Naive thymus-derived CD8-positive, alpha-beta T cell (primary cell): ENCODE data around the gene ATP2A2. TPM values are rescaled to one million over a fixed set of nuclear protein-coding genes. Genes with fewer than 3 reads are reported as not detected.
A peak's percentile ranks its signal among the peaks of the same experiment; 100 is the strongest.
"Not testable (repeated sequence)": the region's sequence is repeated elsewhere in the genome, so short reads cannot be mapped to it uniquely, and the experiment has no call there.

Experiments used
- ATAC-seq, 2 donors: fragments of 150-1000 bp; cut with Tn5 transposase in 1 of 2; sonication (Bioruptor Pico), chemical (Tn5 transposase) in 1 of 2; 1 replicate in 1 of 2; 2 replicates in 1 of 2; pipeline ENCODE4 v1.10.0; 2021; ENCODE audit warnings: mild to moderate bottlenecking in 2 of 2, moderate library complexity in 2 of 2
- POLR2A ChIA-PET: fragments of 350-600 bp; sonication (Branson Sonifier 250); formaldehyde crosslinking; loops from one replicate; lab custom pipeline; 2021; ENCODE audit warnings: antibody characterized with exemption; lab: Charles Lee
- DNase-seq, 10 donors: peaks; one replicate each; pipeline versions ENCODE4 v3.0.0 to v3.0.0-alpha.2; 2020 to 2022
- H3K27ac Mint-ChIP-seq, 10 donors: one replicate each; pipeline ENCODE4 v1.8.0; 2020 to 2022; ENCODE audit warnings: mild to moderate bottlenecking in 10 of 10, mixed read lengths in 10 of 10, moderate library complexity in 4 of 10, inconsistent platforms in 1 of 10
- H3K27me3 Mint-ChIP-seq, 5 donors: one replicate each; pipeline ENCODE4 v1.8.0; 2021 to 2022; ENCODE audit warnings: mixed read lengths in 5 of 5
- H3K36me3 Mint-ChIP-seq, 3 donors: one replicate each; pipeline ENCODE4 v1.8.0; 2020 to 2022; ENCODE audit warnings: mixed read lengths in 3 of 3, mild to moderate bottlenecking in 2 of 3, inconsistent platforms in 1 of 3
- H3K4me1 Mint-ChIP-seq, 4 donors: one replicate each; pipeline ENCODE4 v1.8.0; 2021 to 2022; ENCODE audit warnings: mixed read lengths in 4 of 4
- H3K4me3 Mint-ChIP-seq, 10 donors: one replicate each; pipeline ENCODE4 v1.8.0; 2020 to 2022; ENCODE audit warnings: mild to moderate bottlenecking in 10 of 10, mixed read lengths in 10 of 10, moderate library complexity in 6 of 10, inconsistent platforms in 1 of 10
- H3K9me3 Mint-ChIP-seq, 9 donors: one replicate each; pipeline ENCODE4 v1.8.0; 2020 to 2022; ENCODE audit warnings: mixed read lengths in 9 of 9, mild to moderate bottlenecking in 3 of 9, inconsistent platforms in 1 of 9, moderate library complexity in 1 of 9
- polyA plus RNA-seq, 3 donors: library from polyadenylated mRNA; unstranded; fragments of 300-500 nt; fragmentation: Illumina TruSeq; gene quantifications; one replicate each; pipeline ENCODE4 v1.2.3, GENCODE V29; 2021
- total RNA-seq, 8 experiments: library from RNA in 2 of 8; stranded (reverse) in 2 of 8; gene quantifications; one replicate each; pipeline ENCODE4 v1.2.3 and lab custom pipeline; 2021 to 2026

Gene ATP2A2
- total and polyA plus RNA-seq, 5 experiments from 2014 or later, result 1.7 to 75.6 (median 2.0) TPM

DNA sequence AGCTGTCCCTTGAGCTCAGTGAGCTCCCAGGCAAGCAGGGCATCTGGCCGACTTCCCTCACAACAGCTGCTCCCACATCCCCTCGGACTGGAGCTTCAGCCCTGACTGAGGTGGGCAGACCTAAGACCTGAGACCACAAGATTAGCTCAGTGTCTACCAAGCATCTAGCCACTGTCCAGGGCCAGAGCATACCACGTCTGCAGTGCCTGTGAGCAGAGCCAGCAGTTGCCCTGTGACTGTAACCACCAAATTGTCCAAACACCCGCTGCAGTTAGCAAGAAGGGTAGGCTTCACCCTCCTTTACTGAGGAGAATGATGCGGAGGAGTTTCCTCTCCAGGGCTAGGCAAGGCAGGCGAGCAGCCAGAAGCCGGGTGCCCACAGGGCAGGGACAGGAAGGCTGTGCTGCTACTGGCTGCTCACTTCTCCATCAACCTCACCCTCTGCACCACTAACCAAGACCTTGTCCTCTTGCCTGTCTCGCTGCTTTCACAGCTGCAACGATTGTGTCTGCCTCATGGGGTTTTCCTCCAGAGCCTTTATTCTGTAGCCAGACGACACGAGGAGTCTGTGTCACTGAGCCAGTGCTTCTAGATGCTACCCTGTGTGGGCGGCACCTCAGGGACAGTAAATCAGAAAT is 68.6 kb downstream of the ATP2A2 start:
- Mint-ChIP-seq H3K9me3 (no peaks in the 10 kb centered on the region), H3K27ac (peak overlapping the region; percentile 84 to 95 (median 90)), H3K27me3 (peaks cover 0 to 14% (median under 1%) of the 10 kb centered on the region in 5 donors), H3K4me3 (peak overlapping the region; percentile 47 to 80 (median 72)), H3K4me1 (peaks cover 25 to 48% (median 34%) of the 10 kb centered on the region in 4 donors), H3K36me3 (peaks cover 8 to 33% (median 12%) of the 10 kb centered on the region in 3 donors)
- DNase-seq (peak in 9 of 10 donors; percentile 15 to 73 (median 51)), ATAC-seq (peak; percentile 91 to 95)
- POLR2A ChIA-PET, result interaction anchor here (0.5 to 1.0 kb wide), 2 partner anchors 82 to 100 kb away, joined by 3 read pairs; partner anchors contain the start of gene ARPC3

DNA sequence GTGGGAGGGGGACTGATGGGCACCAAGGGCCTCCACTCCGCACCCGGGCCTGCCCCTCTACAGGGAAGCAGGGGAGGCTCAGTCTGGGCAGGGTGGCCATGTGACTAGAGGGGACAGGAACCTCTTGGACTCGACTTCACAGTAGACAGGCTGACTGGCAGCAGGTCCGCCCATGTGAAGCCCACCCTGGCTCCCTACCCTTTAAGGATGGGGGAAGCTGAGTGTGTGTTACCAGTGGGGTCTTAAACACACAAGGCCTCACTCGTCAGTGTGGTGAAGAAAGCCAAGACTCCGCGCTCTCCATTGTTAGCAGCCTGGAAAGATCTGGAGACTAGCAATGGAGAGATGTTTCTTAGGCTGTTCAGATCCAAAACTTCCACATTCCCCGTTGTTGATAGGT is 70.1 kb downstream of the ATP2A2 start:
- Mint-ChIP-seq H3K4me3 (no peak overlapping the region), H3K27ac (peak overlapping the region in 5 of 10 donors; percentile 33 to 95 (median 89)), H3K36me3 (peaks cover 5 to 18% (median 10%) of the 10 kb centered on the region in 3 donors), H3K9me3 (no peaks in the 10 kb centered on the region), H3K4me1 (peaks cover 26 to 55% (median 41%) of the 10 kb centered on the region in 4 donors), H3K27me3 (peaks cover 0 to 15% (median 2%) of the 10 kb centered on the region in 5 donors)
- POLR2A ChIA-PET, result no interaction called here
- no peak for DNase-seq
- ATAC-seq, result no peak

DNA sequence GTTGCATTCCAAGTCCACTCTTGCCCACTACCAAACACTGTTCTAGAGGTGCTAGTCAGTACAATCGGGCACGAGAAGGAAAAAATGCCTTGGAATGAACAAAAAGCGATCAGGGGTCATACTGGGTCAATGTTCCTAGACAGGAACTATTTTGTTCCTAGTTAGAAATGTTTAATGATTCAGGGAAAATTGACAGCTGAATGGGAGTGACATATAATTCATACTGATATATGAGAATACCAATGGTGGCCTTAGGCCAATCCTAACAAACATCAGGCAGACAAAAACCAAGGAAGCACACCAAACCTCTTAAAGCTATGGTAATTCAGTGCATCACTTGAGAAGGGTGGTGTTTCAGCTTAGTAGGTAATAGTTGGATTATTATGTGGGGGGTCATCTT is 71.4 kb downstream of the ATP2A2 start:
- Mint-ChIP-seq H3K27me3 (peaks cover 0 to 15% (median 2%) of the 10 kb centered on the region in 5 donors), H3K36me3 (peaks cover 0 to 5% (median 5%) of the 10 kb centered on the region in 3 donors), H3K4me3 (no peak overlapping the region), H3K27ac (no peak overlapping the region), H3K4me1 (peaks cover 24 to 52% (median 41%) of the 10 kb centered on the region in 4 donors), H3K9me3 (no peaks in the 10 kb centered on the region)
- POLR2A ChIA-PET, result interaction anchor here (0.6 kb wide), 1 partner anchor 647 kb away, joined by 4 read pairs; no protein-coding TSS in a partner anchor
- ATAC-seq (no peak), DNase-seq (no peak)

DNA sequence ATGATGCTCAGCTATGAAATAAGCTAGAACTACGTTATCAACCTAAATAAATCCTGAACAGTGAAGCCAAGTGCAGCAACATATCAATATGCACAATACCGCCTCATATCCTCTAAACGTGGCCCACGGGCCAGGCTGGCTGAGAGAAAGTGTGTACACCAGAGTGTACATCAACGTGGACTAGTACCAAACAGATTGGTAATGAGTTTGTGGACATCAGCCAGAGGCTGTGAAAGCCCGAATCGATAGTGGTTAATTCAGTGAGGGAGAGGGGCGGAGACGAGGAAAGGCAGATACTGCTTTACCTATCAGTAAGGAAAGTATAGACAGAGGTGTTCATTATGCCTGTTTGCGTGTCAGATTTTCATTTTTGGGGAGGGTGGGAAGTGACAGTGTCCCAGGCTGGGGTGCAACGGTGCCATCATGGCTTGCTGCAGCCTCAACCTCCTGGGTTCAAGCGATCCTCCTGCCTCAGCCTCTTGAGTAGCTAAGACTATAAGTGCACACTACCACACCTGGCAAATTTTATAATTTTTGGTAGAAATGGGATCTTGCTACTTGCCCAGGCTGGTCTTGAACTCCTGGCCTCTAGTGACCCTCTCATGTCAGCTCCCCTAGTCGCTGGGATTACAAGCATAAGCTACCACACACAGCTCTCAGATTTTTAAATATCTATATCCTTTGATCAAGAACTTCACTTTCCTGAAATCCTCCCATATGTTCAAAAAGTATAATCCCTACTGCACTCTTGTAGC is 72.3 kb downstream of the ATP2A2 start:
- Mint-ChIP-seq H3K27ac (no peak overlapping the region), H3K4me3 (no peak overlapping the region), H3K4me1 (peaks cover 24 to 43% (median 40%) of the 10 kb centered on the region in 4 donors), H3K9me3 (no peaks in the 10 kb centered on the region), H3K27me3 (peaks cover 0 to 15% (median 2%) of the 10 kb centered on the region in 5 donors), H3K36me3 (no peaks in the 10 kb centered on the region)
- POLR2A ChIA-PET, result no interaction called here
- ATAC-seq (no peak), DNase-seq (no peak)

DNA sequence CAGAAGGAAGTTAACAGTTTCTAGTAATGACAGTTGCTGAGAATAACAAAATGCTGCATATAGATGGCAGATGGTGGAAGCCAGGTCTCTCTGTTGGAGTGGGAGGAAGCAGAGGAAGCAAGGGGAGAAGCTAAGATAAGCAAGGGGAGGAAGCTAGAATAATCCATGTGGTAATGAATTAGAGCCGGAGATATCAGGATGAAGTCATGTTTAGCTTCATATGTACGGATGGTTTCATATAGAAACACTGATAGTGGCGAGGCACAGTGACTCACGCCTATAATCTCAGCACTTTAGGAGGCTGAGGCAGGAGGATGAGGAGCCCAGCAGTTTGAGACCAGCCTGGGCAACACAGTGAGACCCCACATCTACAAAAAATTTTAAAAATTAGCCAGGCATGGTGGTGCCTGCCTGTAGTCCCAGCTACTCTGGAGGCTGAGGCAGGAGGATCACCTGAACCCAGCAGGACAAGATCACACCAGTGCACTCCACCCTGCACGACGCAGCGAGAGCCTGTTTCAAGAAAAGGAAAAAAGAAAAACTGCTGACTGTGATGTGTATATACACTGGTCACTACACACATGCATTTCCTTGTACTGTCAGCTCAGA is 73.2 kb downstream of the ATP2A2 start:
- H3K4me3 Mint-ChIP-seq, result peak overlapping the region in 3 of 10 donors; percentile 19 to 34 (median 31)
- peaks cover 23 to 34% (median 32%) of the 10 kb centered on the region in 4 donors for H3K4me1 Mint-ChIP-seq
- peaks cover 0 to 15% (median 2%) of the 10 kb centered on the region in 5 donors for H3K27me3 Mint-ChIP-seq
- POLR2A ChIA-PET, result no interaction called here
- ATAC-seq (no peak), DNase-seq (no peak)
- no peaks in the 10 kb centered on the region for H3K36me3 Mint-ChIP-seq
- peak overlapping the region in 1 of 10 donors; percentile 5 for H3K27ac Mint-ChIP-seq
- no peaks in the 10 kb centered on the region for H3K9me3 Mint-ChIP-seq

DNA sequence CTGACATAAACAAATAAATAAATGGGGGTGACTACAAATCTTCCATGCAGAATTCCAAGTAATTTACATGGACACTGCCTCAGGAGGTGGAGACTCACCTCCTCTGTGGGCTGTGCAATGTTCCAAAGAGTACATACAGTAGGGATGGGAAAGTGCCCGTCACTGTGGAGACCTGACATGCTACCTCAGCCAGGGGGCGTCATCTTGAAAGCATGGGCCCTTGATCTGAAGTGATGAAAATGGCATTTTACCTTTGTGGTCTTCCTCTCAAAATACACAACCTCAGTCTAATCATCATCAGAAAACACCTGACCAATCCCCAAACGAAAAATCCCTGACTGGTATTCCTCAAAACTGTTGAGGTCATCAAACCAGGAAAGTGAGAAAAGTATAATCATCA is 74.0 kb downstream of the ATP2A2 start:
- ATAC-seq (peak; percentile 53 to 70), DNase-seq (peak in 3 of 10 donors; percentile 9 to 21 (median 14))
- Mint-ChIP-seq H3K9me3 (no peaks in the 10 kb centered on the region), H3K27me3 (peaks cover 0 to 15% (median 2%) of the 10 kb centered on the region in 5 donors), H3K36me3 (no peaks in the 10 kb centered on the region), H3K4me3 (peak overlapping the region in 3 of 10 donors; percentile 20 to 31 (median 26)), H3K27ac (no peak overlapping the region), H3K4me1 (peaks cover 15 to 26% (median 24%) of the 10 kb centered on the region in 4 donors)
- POLR2A ChIA-PET, result no interaction called here

DNA sequence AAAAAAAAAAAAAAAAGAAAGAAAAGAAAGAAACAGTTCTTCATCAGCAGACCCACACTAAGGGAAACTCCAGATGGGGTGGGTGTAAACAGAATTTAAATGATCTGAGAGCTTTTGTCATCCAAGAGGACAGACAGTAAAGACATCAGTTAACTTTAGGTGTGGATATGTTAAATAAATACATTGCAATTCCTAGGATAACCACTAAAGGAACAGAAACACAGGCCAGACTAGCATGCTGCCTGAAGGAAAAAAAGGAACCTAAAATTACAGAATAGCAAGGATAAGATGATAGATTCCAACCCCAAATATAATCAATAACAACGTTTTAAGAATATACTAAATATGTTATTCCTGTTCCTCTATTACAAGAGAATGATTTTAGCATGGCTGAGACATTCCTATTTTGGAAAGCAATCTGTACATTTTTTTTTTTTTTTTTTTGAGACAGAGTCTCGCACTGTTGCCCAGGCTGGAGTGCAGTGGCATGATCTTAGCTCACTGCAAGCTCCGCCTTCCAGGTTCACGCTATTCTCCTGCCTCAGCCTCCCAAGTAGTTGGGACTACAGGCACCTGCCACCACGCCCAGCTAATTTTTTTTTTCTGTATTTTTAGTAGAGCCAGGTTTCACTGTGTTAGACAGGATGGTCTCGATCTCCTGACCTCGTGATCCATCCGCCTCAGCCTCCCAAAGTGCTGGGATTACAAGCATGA is 77.5 kb downstream of the ATP2A2 start:
- ATAC-seq, DNase-seq, H3K4me3 Mint-ChIP-seq, H3K27ac Mint-ChIP-seq, H3K9me3 Mint-ChIP-seq, H3K36me3 Mint-ChIP-seq: not testable (repeated sequence)
- POLR2A ChIA-PET, result interaction anchor here (0.7 kb wide), 1 partner anchor 334 kb away, joined by 5 read pairs; no protein-coding TSS in a partner anchor
- Mint-ChIP-seq H3K27me3 (peaks cover 0 to 12% (median 0%) of the 10 kb centered on the region in 5 donors), H3K4me1 (peaks cover 8 to 17% (median 16%) of the 10 kb centered on the region in 4 donors)

DNA sequence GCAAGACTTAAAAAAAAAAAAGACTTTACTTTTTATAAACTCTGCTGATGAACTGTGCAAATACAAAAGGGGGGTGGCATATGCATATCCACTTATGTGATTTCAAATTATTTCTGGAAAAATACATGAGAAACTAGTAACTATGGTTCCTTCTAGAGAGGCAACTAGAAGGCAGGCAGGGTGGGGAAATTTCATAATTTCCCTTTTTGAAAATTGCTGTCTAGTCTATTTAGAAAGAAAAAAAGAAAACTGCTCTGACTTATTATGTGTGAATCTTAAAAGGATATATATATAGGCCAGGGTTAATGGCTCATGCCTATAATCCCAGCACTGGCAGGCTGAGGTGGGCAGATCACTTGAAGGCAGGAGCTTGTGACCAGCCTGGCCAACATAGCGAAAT is 80.2 kb downstream of the ATP2A2 start:
- no peaks in the 10 kb centered on the region for H3K4me1 Mint-ChIP-seq
- ATAC-seq, result no peak
- POLR2A ChIA-PET, result no interaction called here
- DNase-seq, result no peak
- no peaks in the 10 kb centered on the region for H3K36me3 Mint-ChIP-seq
- H3K4me3 Mint-ChIP-seq, result no peak overlapping the region
- H3K27me3 Mint-ChIP-seq, result no peaks in the 10 kb centered on the region
- H3K9me3 Mint-ChIP-seq, result no peaks in the 10 kb centered on the region
- no peak overlapping the region for H3K27ac Mint-ChIP-seq

DNA sequence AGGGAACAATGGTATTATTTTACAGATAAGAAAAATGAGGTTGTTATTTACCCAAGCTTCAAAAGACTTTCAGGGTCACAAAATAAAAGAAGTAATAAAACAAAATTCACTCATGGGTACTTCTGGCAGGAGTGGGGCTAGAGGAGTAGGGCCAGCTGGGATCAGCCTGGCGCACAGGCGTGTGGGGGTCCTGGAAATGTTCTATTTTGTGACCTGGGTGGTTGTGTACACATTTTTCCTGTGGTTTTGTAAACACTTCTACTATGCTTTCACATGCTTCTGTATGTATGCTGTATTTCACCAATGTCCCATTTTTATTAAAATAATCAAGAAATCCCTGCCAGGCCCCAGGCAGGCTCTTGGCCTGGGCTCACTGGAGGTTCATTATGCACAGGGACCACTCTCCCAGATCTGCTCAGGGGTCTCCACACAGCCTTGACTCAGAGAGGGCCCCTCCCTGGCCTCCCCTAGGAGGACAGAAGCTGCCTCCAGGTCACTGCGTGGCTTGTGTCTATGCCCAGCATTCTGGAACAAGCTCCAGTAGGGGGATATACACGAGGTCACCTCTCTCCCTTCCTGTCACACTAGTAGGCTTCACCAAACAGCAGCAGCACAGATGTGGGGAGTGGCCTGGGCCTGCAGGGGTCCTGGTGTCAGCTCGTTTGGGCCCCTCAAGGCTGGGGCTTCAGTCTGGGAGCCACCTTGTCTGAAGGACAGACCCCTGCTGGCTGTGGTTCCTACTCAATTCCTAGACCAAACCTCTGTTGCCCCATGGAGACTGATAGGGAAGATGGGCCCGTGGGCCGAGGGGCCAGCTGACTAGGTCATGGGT is 84.7 kb downstream of the ATP2A2 start:
- peaks cover 0 to 3% (median 0%) of the 10 kb centered on the region in 4 donors for H3K4me1 Mint-ChIP-seq
- POLR2A ChIA-PET, result interaction anchor here (0.6 kb wide), 1 partner anchor 56 kb away, joined by 3 read pairs; no protein-coding TSS in a partner anchor
- ATAC-seq (no peak), DNase-seq (no peak)
- no peaks in the 10 kb centered on the region for H3K36me3 Mint-ChIP-seq
- no peaks in the 10 kb centered on the region for H3K9me3 Mint-ChIP-seq
- no peak overlapping the region for H3K4me3 Mint-ChIP-seq
- H3K27ac Mint-ChIP-seq, result peak overlapping the region in 3 of 10 donors; percentile 15 to 71 (median 43)
- H3K27me3 Mint-ChIP-seq, result no peaks in the 10 kb centered on the region

DNA sequence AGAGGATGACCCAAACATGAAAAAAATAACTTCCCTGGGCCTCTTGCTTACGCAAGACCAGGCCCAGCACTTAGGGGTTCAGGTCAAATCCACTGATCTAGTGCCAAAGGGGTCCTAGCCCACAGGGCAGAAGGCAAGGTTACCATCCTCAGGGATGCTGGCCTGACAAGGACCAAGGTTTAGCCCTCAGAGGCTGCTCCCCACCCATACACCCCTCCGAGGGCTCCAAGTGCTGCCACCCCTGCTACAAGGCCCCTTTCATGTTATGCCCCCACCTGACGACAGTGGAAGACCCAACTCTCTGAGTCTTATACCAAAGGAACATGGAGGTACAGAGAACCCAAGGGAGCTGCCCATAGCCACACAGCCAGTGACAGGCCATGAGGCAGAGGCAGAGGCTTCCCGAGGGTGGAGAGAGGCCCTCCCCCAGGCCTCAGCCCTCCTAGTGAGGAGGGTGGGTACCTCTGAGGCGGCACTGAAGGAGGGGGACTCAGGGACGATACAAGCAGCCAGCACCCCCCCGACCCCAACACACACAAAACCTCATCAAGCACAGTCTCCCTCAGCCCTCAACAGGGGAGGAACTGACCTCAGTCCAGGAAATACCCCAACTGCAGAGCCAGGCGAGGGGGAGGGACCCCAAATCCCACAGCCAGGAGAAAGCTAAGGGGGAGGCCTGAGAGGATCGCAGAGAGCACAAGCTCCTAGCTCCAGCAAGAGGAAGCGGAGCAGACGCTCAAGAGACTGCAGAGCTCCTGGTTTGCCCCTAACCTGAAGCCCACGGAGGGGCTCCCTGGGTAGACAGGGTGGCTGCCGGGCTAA is 85.5 kb downstream of the ATP2A2 start:
- Mint-ChIP-seq H3K9me3 (no peaks in the 10 kb centered on the region), H3K4me3 (no peak overlapping the region), H3K36me3 (no peaks in the 10 kb centered on the region), H3K27ac (peak overlapping the region in 2 of 10 donors; percentile 28 to 34), H3K4me1 (peaks cover 0 to 5% (median 0%) of the 10 kb centered on the region in 4 donors), H3K27me3 (no peaks in the 10 kb centered on the region)
- POLR2A ChIA-PET, result interaction anchor here (0.5 kb wide), 1 partner anchor 12 kb away, joined by 5 read pairs; no protein-coding TSS in a partner anchor
- ATAC-seq, result no peak
- DNase-seq, result no peak
